IMR-90 (cell line): Measurements from ENCODE around the gene GABARAPL2.

ENCODE experiments used
- CEBPB ChIP-seq: IDR thresholded peaks from 2 replicates; pipeline ENCODE4 v1.6.1; 2012; ENCODE audit warnings: low read depth, low read length, improper control_type of control experiment
- CTCF ChIP-seq: conservative IDR thresholded peaks from 2 replicates; pipeline ENCODE4 v1.5.1; 2012; ENCODE audit warnings: mild to moderate bottlenecking, low read depth, low read length, improper control_type of control experiment
- MAFK ChIP-seq: IDR thresholded peaks from 2 replicates; pipeline ENCODE4 v1.6.1; 2012; ENCODE audit warnings: low read depth, low read length, improper control_type of control experiment
- NFE2L2 ChIP-seq: fragments of 150-350 bp; IDR thresholded peaks from 2 replicates; pipeline ENCODE4 v1.6.1; 2016; ENCODE audit warnings: low read depth, mild to moderate bottlenecking, low read length
- POLR2A ChIP-seq: IDR thresholded peaks from 2 replicates; pipeline ENCODE4 v1.6.1; 2012; ENCODE audit warnings: mild to moderate bottlenecking, low read depth, low read length
- RAD21 ChIP-seq: IDR thresholded peaks from 2 replicates; pipeline ENCODE4 v1.6.1; 2012; ENCODE audit warnings: low read length, improper control_type of control experiment
- RCOR1 ChIP-seq: IDR thresholded peaks from 2 replicates; pipeline ENCODE4 v1.6.1; 2012; ENCODE audit warnings: mild to moderate bottlenecking, low read length, improper control_type of control experiment; ENCODE audit not compliant: insufficient replicate concordance
- RFX5 ChIP-seq: IDR thresholded peaks from 2 replicates; pipeline ENCODE4 v1.8.0; 2012; ENCODE audit warnings: low read depth, mild to moderate bottlenecking, low read length, moderate library complexity
- SMC3 ChIP-seq: fragments of 150-350 bp; IDR thresholded peaks from 2 replicates; pipeline ENCODE4 v1.6.1; 2016; ENCODE audit warnings: low read depth, mild to moderate bottlenecking, antibody characterized with exemption, low read length, moderate library complexity
- USF2 ChIP-seq: fragments of 150-350 bp; IDR thresholded peaks from 2 replicates; pipeline ENCODE4 v1.6.1; 2017; ENCODE audit warnings: mild to moderate bottlenecking, antibody characterized with exemption, low read length, low read depth
- TF ChIP-seq, protein P1 (sequence below): fragments of 150-350 bp; IDR thresholded peaks from 2 replicates; pipeline ENCODE4 v1.6.1; 2016; ENCODE audit warnings: low read depth, mild to moderate bottlenecking, low read length, moderate library complexity, borderline replicate concordance

GRCh38 chr16:75566758-75567255 is 628 bp downstream of the GABARAPL2 start:
- TF ChIP-seq RFX5 (no peak), RAD21 (no peak), POLR2A (no peak), CTCF (no peak), NFE2L2 (no peak), SMC3 (no peak), RCOR1 (no peak), CEBPB (no peak), MAFK (no peak), USF2 (no peak)
- TF ChIP-seq, protein P1, sequence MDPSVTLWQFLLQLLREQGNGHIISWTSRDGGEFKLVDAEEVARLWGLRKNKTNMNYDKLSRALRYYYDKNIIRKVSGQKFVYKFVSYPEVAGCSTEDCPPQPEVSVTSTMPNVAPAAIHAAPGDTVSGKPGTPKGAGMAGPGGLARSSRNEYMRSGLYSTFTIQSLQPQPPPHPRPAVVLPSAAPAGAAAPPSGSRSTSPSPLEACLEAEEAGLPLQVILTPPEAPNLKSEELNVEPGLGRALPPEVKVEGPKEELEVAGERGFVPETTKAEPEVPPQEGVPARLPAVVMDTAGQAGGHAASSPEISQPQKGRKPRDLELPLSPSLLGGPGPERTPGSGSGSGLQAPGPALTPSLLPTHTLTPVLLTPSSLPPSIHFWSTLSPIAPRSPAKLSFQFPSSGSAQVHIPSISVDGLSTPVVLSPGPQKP: no peak
